ENCODE results near the gene LHFPL6.

LHFPL6 gene

DNA sequence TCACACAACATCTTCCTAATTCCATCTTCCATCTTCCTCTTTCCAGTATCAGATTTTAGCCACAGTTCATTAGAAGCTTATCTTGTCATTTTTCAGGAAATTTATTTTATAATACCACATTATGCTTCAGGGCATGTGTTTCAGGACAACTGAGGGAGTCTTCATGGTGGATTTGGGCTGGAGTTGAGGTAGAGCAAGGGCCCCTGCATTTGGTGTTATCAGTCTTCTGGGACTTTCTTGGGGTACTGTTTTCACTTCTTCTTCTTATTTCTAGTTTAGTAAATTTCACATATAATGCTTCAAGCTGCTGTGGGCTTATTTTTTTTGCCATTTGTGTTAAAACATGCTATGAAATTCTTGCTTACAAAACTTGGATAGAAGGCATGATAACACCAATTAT is 188.7 kb downstream of the LHFPL6 start:
- Histone ChIP-seq H3K27me3 (ENCODE audit: control insufficient read depth in 5 of 5, insufficient read depth in 4 of 5, low read length in 5 of 5) (no peaks in the 10 kb centered on the region), H3K36me3 (ENCODE audit: control insufficient read depth in 5 of 5, insufficient read depth in 5 of 5, low read length in 5 of 5) (no peaks in the 10 kb centered on the region), H3K4me3 (ENCODE audit: low read depth in 1 of 5, low read length in 5 of 5) (no peak overlapping the region), H3K4me1 (ENCODE audit: control insufficient read depth in 5 of 5, insufficient read depth in 5 of 5, low read length in 5 of 5) (peaks cover 16 to 70% (median 59%) of the 10 kb centered on the region in 5 donors), H3K9ac (ENCODE audit: low read length in 5 of 5) (peak overlapping the region in 4 of 5 donors; percentile 21 to 62 (median 54)), H3K27ac (ENCODE audit: low read depth, low read length) (peak overlapping the region; percentile 91), H3K9me3 (ENCODE audit: control insufficient read depth in 5 of 5, low read length in 5 of 5) (no peaks in the 10 kb centered on the region)

DNA sequence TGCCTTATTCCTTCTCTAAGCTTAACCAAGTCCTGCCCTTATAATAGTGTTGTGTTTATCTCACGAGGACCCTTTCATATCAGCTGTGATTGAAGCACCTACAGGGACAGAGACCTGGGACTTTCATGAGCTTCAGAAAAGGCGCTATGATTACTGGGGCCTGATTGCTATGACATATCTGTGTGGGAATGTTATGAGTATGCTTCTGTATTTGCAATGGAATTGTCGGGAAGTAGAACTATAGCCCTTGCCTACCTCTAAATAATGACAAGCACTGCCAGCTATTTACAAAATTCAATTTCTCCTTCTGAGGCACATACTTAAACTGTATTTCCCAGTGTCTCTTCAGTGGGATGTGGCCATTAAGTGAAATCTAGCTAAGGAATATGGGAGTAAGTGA is 191.5 kb downstream of the LHFPL6 start:
- Histone ChIP-seq H3K4me1 (ENCODE audit: control insufficient read depth in 5 of 5, insufficient read depth in 5 of 5, low read length in 5 of 5) (peaks cover 16 to 58% (median 50%) of the 10 kb centered on the region in 5 donors), H3K27ac (ENCODE audit: low read depth, low read length) (peak overlapping the region; percentile 15), H3K27me3 (ENCODE audit: control insufficient read depth in 5 of 5, insufficient read depth in 4 of 5, low read length in 5 of 5) (no peaks in the 10 kb centered on the region), H3K9me3 (ENCODE audit: control insufficient read depth in 5 of 5, low read length in 5 of 5) (no peaks in the 10 kb centered on the region), H3K36me3 (ENCODE audit: control insufficient read depth in 5 of 5, insufficient read depth in 5 of 5, low read length in 5 of 5) (no peaks in the 10 kb centered on the region), H3K9ac (ENCODE audit: low read length in 5 of 5) (no peak overlapping the region), H3K4me3 (ENCODE audit: low read depth in 1 of 5, low read length in 5 of 5) (no peak overlapping the region)

DNA sequence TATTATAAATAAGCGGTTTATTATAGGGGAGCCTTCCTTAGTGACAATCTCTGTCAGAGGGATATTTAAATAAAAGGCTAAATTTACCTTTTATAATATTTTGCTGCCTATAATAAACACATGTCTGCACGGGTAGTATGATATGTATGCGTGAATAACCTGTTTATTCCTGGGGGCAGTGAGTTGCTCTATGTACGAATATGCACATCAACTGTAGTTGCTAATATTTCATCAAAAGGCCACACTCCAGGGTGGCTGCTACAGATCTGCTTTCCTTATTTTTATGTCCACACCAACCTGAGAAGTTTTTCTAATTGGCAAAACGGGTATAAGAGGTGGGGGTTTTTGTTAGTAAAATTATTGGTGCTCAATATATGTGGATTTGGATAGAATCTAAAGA is 192.0 kb downstream of the LHFPL6 start:
- Histone ChIP-seq H3K27ac (ENCODE audit: low read depth, low read length) (peak overlapping the region; percentile 82), H3K9ac (ENCODE audit: low read length in 5 of 5) (no peak overlapping the region), H3K27me3 (ENCODE audit: control insufficient read depth in 5 of 5, insufficient read depth in 4 of 5, low read length in 5 of 5) (no peaks in the 10 kb centered on the region), H3K4me1 (ENCODE audit: control insufficient read depth in 5 of 5, insufficient read depth in 5 of 5, low read length in 5 of 5) (peaks cover 16 to 54% (median 46%) of the 10 kb centered on the region in 5 donors), H3K4me3 (ENCODE audit: low read depth in 1 of 5, low read length in 5 of 5) (no peak overlapping the region), H3K36me3 (ENCODE audit: control insufficient read depth in 5 of 5, insufficient read depth in 5 of 5, low read length in 5 of 5) (no peaks in the 10 kb centered on the region), H3K9me3 (ENCODE audit: control insufficient read depth in 5 of 5, low read length in 5 of 5) (no peaks in the 10 kb centered on the region)

DNA sequence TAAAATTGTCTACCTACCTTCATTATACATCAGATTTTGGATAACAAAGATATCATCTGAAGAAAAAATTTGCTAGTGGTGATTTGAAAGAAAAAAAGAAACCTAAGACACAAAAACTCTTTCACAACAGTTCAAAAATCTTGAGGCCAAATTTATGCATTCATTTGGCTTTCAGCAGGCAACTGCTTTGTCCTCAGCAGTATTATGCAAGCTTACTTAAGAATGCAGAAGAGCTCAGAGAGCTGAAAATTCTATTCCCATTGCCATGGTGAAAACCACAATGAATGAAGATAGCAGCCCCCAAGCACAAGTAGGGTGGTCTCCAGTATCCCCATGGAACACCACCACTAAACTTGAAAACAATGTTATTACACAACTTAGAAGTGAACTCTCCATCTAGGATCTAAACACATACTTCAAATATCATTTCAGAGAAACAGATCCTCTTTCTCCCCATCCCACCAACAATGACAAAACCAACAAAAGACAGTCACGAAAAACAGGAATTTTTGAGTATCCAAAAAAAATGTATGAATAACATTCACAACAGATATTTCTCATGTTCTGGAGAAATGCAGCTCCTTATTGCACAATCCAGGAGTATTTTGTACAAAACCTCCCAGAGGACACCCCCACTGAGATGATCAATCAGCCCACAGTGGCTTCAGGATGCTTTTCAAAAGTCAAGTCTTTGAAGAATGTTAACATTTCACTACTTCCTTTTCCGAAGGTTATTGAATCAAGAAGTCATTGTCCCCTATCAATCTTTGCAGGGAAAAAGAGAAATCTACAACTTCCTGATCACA is 192.7 kb downstream of the LHFPL6 start:
- Histone ChIP-seq H3K9ac (ENCODE audit: low read length in 5 of 5) (no peak overlapping the region), H3K4me1 (ENCODE audit: control insufficient read depth in 5 of 5, insufficient read depth in 5 of 5, low read length in 5 of 5) (peaks cover 16 to 47% (median 40%) of the 10 kb centered on the region in 5 donors), H3K36me3 (ENCODE audit: control insufficient read depth in 5 of 5, insufficient read depth in 5 of 5, low read length in 5 of 5) (no peaks in the 10 kb centered on the region), H3K9me3 (ENCODE audit: control insufficient read depth in 5 of 5, low read length in 5 of 5) (no peaks in the 10 kb centered on the region), H3K4me3 (ENCODE audit: low read depth in 1 of 5, low read length in 5 of 5) (peak overlapping the region in 1 of 5 donors; percentile 25), H3K27ac (ENCODE audit: low read depth, low read length) (peak overlapping the region; percentile 82), H3K27me3 (ENCODE audit: control insufficient read depth in 5 of 5, insufficient read depth in 4 of 5, low read length in 5 of 5) (no peaks in the 10 kb centered on the region)

DNA sequence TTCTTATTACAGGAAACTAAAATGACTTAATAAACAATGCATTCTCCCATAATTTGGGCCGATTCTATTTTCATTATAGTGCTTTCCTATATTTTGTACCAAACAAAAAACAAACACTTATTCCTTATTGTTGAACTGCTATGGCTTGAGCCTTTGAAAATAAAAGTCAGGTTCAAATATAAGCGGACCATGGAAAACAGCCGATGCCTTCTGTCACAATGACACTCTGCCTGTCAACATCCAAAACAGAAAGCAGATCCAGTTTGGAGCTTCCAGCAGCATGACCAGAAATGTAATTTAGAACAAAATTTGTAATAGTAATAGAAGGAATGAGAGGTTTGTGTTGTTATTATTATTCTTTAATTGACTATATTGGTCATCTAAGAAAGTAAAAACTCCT is 194.5 kb downstream of the LHFPL6 start:
- no peak overlapping the region for H3K4me3 ChIP-seq (ENCODE audit: low read depth in 1 of 5, low read length in 5 of 5)
- no peaks in the 10 kb centered on the region for H3K9me3 ChIP-seq (ENCODE audit: control insufficient read depth in 5 of 5, low read length in 5 of 5)
- no peaks in the 10 kb centered on the region for H3K36me3 ChIP-seq (ENCODE audit: control insufficient read depth in 5 of 5, insufficient read depth in 5 of 5, low read length in 5 of 5)
- H3K4me1 ChIP-seq (ENCODE audit: control insufficient read depth in 5 of 5, insufficient read depth in 5 of 5, low read length in 5 of 5), result peaks cover 7 to 31% (median 27%) of the 10 kb centered on the region in 5 donors
- H3K9ac ChIP-seq (ENCODE audit: low read length in 5 of 5), result no peak overlapping the region
- no peaks in the 10 kb centered on the region for H3K27me3 ChIP-seq (ENCODE audit: control insufficient read depth in 5 of 5, insufficient read depth in 4 of 5, low read length in 5 of 5)
- no peak overlapping the region for H3K27ac ChIP-seq (ENCODE audit: low read depth, low read length)

DNA sequence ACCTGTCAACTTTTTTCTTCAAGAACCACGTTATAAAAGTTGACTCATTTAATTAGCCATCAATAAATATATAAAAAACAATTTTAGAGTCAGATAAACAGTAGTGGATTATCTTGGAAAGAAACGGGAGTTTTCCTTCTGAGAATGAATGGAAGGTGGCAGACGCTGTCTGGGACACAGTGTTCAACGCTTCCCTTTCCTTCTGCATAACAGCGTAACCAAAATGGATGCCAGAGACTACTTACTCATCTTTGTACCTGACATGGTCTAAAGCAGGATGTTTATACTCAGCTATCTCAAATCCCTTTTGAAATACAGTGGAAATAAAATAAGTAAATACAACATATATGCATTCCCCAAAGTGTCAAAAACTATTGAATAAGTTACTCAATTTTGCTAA is 195.2 kb downstream of the LHFPL6 start:
- no peaks in the 10 kb centered on the region for H3K27me3 ChIP-seq (ENCODE audit: control insufficient read depth in 5 of 5, insufficient read depth in 4 of 5, low read length in 5 of 5)
- no peak overlapping the region for H3K27ac ChIP-seq (ENCODE audit: low read depth, low read length)
- H3K9me3 ChIP-seq (ENCODE audit: control insufficient read depth in 5 of 5, low read length in 5 of 5), result no peaks in the 10 kb centered on the region
- no peak overlapping the region for H3K9ac ChIP-seq (ENCODE audit: low read length in 5 of 5)
- H3K4me3 ChIP-seq (ENCODE audit: low read depth in 1 of 5, low read length in 5 of 5), result no peak overlapping the region
- peaks cover 7 to 34% (median 29%) of the 10 kb centered on the region in 5 donors for H3K4me1 ChIP-seq (ENCODE audit: control insufficient read depth in 5 of 5, insufficient read depth in 5 of 5, low read length in 5 of 5)
- no peaks in the 10 kb centered on the region for H3K36me3 ChIP-seq (ENCODE audit: control insufficient read depth in 5 of 5, insufficient read depth in 5 of 5, low read length in 5 of 5)

DNA sequence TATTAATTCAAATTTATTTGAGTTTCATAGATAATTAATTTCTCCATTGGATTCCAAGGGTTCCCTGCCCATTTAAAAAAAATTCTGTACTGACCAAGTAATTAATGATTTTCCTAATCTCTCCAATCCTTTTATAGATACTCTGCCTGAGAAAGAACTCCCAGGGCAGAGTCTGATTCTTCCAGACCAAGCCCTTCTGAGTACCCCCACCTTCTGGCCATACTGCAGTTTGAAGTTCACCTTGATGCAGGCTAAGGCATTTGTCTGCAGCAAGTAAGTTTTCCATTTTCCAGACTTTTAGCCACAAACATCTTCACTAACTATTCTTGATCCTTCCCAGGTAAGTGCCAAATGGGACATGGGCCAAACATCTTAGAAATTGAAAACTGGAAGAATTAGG is 195.9 kb downstream of the LHFPL6 start:
- H3K9ac ChIP-seq (ENCODE audit: low read length in 5 of 5), result no peak overlapping the region
- no peak overlapping the region for H3K4me3 ChIP-seq (ENCODE audit: low read depth in 1 of 5, low read length in 5 of 5)
- peaks cover 7 to 31% (median 26%) of the 10 kb centered on the region in 5 donors for H3K4me1 ChIP-seq (ENCODE audit: control insufficient read depth in 5 of 5, insufficient read depth in 5 of 5, low read length in 5 of 5)
- H3K9me3 ChIP-seq (ENCODE audit: control insufficient read depth in 5 of 5, low read length in 5 of 5), result no peaks in the 10 kb centered on the region
- H3K27me3 ChIP-seq (ENCODE audit: control insufficient read depth in 5 of 5, insufficient read depth in 4 of 5, low read length in 5 of 5), result no peaks in the 10 kb centered on the region
- H3K36me3 ChIP-seq (ENCODE audit: control insufficient read depth in 5 of 5, insufficient read depth in 5 of 5, low read length in 5 of 5), result no peaks in the 10 kb centered on the region
- H3K27ac ChIP-seq (ENCODE audit: low read depth, low read length), result no peak overlapping the region

DNA sequence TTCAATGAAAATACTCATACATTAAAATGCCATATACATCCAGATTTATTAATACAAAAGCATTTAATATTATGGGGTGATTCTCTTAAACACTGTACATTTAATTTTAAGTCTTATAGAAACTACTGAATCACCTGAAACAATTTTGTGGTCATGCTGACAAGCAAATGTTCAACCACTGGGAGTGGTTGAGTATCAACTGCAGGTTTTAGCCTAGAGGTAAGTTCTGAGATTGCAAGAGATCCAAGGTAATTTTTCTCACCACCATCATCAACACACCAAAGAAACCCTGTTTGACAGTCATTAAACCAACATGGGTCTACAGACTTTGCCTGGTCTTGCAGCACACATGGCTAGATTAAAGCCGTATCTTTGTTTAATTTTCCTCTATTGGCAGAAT is 196.3 kb downstream of the LHFPL6 start:
- H3K4me3 ChIP-seq (ENCODE audit: low read depth in 1 of 5, low read length in 5 of 5), result no peak overlapping the region
- H3K9ac ChIP-seq (ENCODE audit: low read length in 5 of 5), result no peak overlapping the region
- no peak overlapping the region for H3K27ac ChIP-seq (ENCODE audit: low read depth, low read length)
- H3K4me1 ChIP-seq (ENCODE audit: control insufficient read depth in 5 of 5, insufficient read depth in 5 of 5, low read length in 5 of 5), result peaks cover 7 to 29% (median 25%) of the 10 kb centered on the region in 5 donors
- no peaks in the 10 kb centered on the region for H3K9me3 ChIP-seq (ENCODE audit: control insufficient read depth in 5 of 5, low read length in 5 of 5)
- no peaks in the 10 kb centered on the region for H3K36me3 ChIP-seq (ENCODE audit: control insufficient read depth in 5 of 5, insufficient read depth in 5 of 5, low read length in 5 of 5)
- no peaks in the 10 kb centered on the region for H3K27me3 ChIP-seq (ENCODE audit: control insufficient read depth in 5 of 5, insufficient read depth in 4 of 5, low read length in 5 of 5)

DNA sequence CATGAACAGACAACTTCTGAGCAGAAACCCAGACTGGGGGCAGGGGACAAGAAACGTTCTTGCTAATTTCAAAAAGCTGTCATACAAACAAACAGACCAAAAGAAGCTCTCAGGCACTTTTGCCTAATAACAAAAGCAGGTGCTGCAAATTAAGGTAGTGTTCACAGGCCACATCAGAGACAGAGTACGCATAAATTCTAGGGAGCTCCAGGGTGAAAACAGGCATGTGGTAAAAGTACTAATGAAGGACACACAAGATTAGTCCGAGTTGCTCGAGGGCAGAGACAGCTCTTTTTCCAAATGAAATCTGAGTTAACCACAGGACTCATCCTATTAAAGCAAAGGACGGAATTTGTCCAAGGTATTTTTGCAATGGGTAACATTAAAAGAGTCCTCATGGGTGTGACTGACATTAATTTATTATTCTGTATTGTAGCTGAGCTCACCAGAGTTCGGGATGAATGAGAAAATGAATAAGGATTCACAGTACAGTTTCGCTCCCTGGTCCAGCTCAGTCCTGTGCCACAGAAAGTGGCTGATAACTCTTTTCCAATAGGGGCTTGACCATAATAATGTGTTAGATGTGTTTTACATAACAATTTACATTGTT is 197.3 kb downstream of the LHFPL6 start:
- Histone ChIP-seq H3K4me1 (ENCODE audit: control insufficient read depth in 5 of 5, insufficient read depth in 5 of 5, low read length in 5 of 5) (peaks cover 4 to 23% (median 15%) of the 10 kb centered on the region in 5 donors), H3K27me3 (ENCODE audit: control insufficient read depth in 5 of 5, insufficient read depth in 4 of 5, low read length in 5 of 5) (no peaks in the 10 kb centered on the region), H3K9ac (ENCODE audit: low read length in 5 of 5) (no peak overlapping the region), H3K4me3 (ENCODE audit: low read depth in 1 of 5, low read length in 5 of 5) (no peak overlapping the region), H3K9me3 (ENCODE audit: control insufficient read depth in 5 of 5, low read length in 5 of 5) (no peaks in the 10 kb centered on the region), H3K27ac (ENCODE audit: low read depth, low read length) (no peak overlapping the region), H3K36me3 (ENCODE audit: control insufficient read depth in 5 of 5, insufficient read depth in 5 of 5, low read length in 5 of 5) (no peaks in the 10 kb centered on the region)

DNA sequence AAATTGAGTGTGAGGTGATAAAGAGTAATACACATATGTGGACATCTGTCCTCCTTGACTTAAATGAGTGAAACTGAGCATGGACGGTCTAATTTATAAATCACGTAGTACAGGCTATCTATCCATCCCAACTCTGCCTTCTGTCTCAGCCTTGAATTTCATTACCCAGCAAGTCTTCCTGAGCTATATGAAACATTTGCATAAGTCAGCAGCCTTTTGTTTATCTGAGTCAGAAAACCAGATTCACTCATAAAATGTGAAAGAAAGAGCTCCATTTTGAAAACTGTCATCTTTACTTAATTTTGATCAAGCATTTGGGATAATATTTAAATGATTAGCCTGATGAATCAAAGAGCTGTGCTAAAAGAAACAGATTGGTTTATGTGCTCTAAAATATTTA is 197.9 kb downstream of the LHFPL6 start:
- no peak overlapping the region for H3K27ac ChIP-seq (ENCODE audit: low read depth, low read length)
- no peaks in the 10 kb centered on the region for H3K9me3 ChIP-seq (ENCODE audit: control insufficient read depth in 5 of 5, low read length in 5 of 5)
- H3K9ac ChIP-seq (ENCODE audit: low read length in 5 of 5), result no peak overlapping the region
- H3K27me3 ChIP-seq (ENCODE audit: control insufficient read depth in 5 of 5, insufficient read depth in 4 of 5, low read length in 5 of 5), result no peaks in the 10 kb centered on the region
- H3K4me3 ChIP-seq (ENCODE audit: low read depth in 1 of 5, low read length in 5 of 5), result no peak overlapping the region
- H3K4me1 ChIP-seq (ENCODE audit: control insufficient read depth in 5 of 5, insufficient read depth in 5 of 5, low read length in 5 of 5), result peaks cover 0 to 17% (median 9%) of the 10 kb centered on the region in 5 donors
- no peaks in the 10 kb centered on the region for H3K36me3 ChIP-seq (ENCODE audit: control insufficient read depth in 5 of 5, insufficient read depth in 5 of 5, low read length in 5 of 5)
